ENCODE results near the gene APPL1. TPM values are rescaled to one million over a fixed set of nuclear protein-coding genes. Genes with fewer than 3 reads are reported as not detected.

APPL1 gene
- total and polyA plus RNA-seq, 2 of the 8 experiments (the other 6 are each of a cell fraction or from before 2014, with no cell fraction given): 9.4 to 34.4 TPM

DNA sequence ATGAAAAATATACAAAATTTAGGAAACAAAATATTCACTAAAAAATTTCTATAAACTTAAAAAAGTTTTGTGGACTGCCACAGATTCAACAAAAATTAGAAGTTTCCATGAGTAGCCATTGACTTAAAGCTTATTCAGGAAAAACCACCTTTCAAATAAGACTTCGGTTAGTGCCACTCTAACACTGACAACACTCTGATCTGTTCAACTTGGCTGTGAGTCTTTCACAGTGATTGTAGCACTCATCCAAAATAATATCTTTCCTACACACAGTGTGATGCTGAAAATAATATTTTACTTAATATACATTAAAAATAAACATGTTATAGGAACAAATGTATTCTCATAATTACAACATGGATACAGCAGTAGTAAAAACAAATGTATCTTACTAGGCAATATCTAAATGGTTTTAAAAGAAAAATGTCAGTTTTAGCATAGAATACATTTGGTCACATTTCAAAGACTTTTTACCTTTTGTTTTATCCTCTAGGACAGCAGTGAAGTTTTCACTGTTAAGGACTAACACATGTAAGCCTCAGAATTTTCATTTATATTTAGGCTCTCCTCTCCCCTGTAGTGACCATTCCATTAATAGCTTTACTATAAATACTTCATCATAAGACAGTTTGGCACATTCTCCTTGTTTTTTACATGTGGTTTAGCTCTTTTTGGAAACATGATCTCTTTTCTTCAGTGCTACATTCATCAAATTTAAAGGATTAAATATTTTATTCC lies 64.8 kb downstream of the APPL1 start, which contains the start of gene ASB14:
TSS of gene ASB14 (minus strand) at position 527 of the 738 bp plus-strand sequence. CDS start 652 bp downstream, outside the sequence.
- WGBS, 2 experiments (ENCODE audit: extremely low coverage in 1 of 2, insufficient coverage in 1 of 2, insufficient read length in 1 of 2, insufficient replicate concordance in 2 of 2, low coverage in 1 of 2, low lambda C conversion rate in 2 of 2, missing lambda C conversion rate in 1 of 2): 95% methylated on average over 1 of the region's 1 CpG; no CpG with 5 or more reads in 1 of the 2 experiments
- no peak for TF ChIP-seq GABPA (IDR thresholded peaks at IDR 0.05; ENCODE audit: borderline replicate concordance, insufficient read depth, low read length)
- TF ChIP-seq TBP (IDR thresholded peaks at IDR 0.05; ENCODE audit: low read depth, low read length): no peak
- no peak for TF ChIP-seq ATF3 (IDR thresholded peaks at IDR 0.05; ENCODE audit: insufficient read depth, low read depth, low read length)
- no peak for TF ChIP-seq EGR1 (IDR thresholded peaks at IDR 0.05; ENCODE audit: borderline replicate concordance, low read depth, low read length)
- no peak for TF ChIP-seq PHF8 (conservative IDR thresholded peaks at IDR 0.05; ENCODE audit: low read depth, low read length)
- no peak for TF ChIP-seq SIN3A (conservative IDR thresholded peaks at IDR 0.05 in 1 of 2, IDR thresholded peaks at IDR 0.05 in 1 of 2; ENCODE audit: low read depth in 1 of 2, low read length in 2 of 2)
- TF ChIP-seq BACH1 (IDR thresholded peaks at IDR 0.05; ENCODE audit: low read length): no peak
- TF ChIP-seq CEBPB (IDR thresholded peaks at IDR 0.05; ENCODE audit: low read depth, low read length): no peak
- TF ChIP-seq SIX5 (IDR thresholded peaks at IDR 0.05; ENCODE audit: low read depth, low read length): no peak
- TF ChIP-seq SAP30 (IDR thresholded peaks at IDR 0.05; ENCODE audit: insufficient read depth, insufficient replicate concordance, low read length): no peak
- no peak for TF ChIP-seq SP2 (IDR thresholded peaks at IDR 0.05; ENCODE audit: low read length)
- TF ChIP-seq SUZ12 (IDR thresholded peaks at IDR 0.05; ENCODE audit: low read length): no peak

More for the DNA sequence above, 64.8 kb downstream of the APPL1 start, which contains the start of gene ASB14:
- Histone ChIP-seq H3K27me3 (replicated peaks in 1 of 4; ENCODE audit: control insufficient read depth in 3 of 4, extremely low read depth in 1 of 4, insufficient read depth in 3 of 4, low read length in 3 of 4) (no peaks in the 10 kb centered on the region), H3K4ac (replicated peaks; ENCODE audit: insufficient read length, low read depth, low read length) (no peak within 1 kb of the TSS), H2BK5ac (ENCODE audit: low read depth, low read length) (no peak within 1 kb of the TSS), H2AK5ac (ENCODE audit: low read depth, low read length) (no peak within 1 kb of the TSS), H3K79me1 (ENCODE audit: low read depth, low read length) (no peaks in the 10 kb centered on the region), H3K27ac (ENCODE audit: low read depth, low read length) (no peak within 1 kb of the TSS), H4K8ac (ENCODE audit: extremely low read depth, insufficient read depth, low read length) (no peak within 1 kb of the TSS), H3K9ac (replicated peaks in 1 of 4; ENCODE audit: extremely low read depth in 1 of 4, low read depth in 3 of 4, low read length in 3 of 4) (peak within 1 kb of the TSS in 1 of 4 experiments; percentile 34; a peak in 1 of 7 replicates), H3K4me3 (ENCODE audit: extremely low read depth in 1 of 4, insufficient read depth in 2 of 4, low read depth in 3 of 4, low read length in 4 of 4) (no peak within 1 kb of the TSS), H2BK15ac (ENCODE audit: low read length) (no peak within 1 kb of the TSS), H3K23me2 (ENCODE audit: low read depth, low read length) (no peaks in the 10 kb centered on the region), H3K9me3 (ENCODE audit: insufficient read depth in 2 of 2, low read depth in 1 of 2, low read length in 1 of 2) (no peaks in the 10 kb centered on the region), H3K79me2 (ENCODE audit: control insufficient read depth in 1 of 2, insufficient read depth in 2 of 2, low read length in 2 of 2) (no peaks in the 10 kb centered on the region), H3K4me1 (replicated peaks in 1 of 4; ENCODE audit: control insufficient read depth in 3 of 4, insufficient read depth in 4 of 4, low read length in 3 of 4) (no peaks in the 10 kb centered on the region), H2BK20ac (ENCODE audit: low read length) (no peak within 1 kb of the TSS), H3K36me3 (ENCODE audit: control insufficient read depth in 2 of 4, insufficient read depth in 4 of 4, low read length in 3 of 4) (no peaks in the 10 kb centered on the region), H2BK12ac (ENCODE audit: low read depth, low read length) (no peak within 1 kb of the TSS), H4K20me1 (replicated peaks in 1 of 2; ENCODE audit: control insufficient read depth in 1 of 2, insufficient read depth in 2 of 2, low read length in 2 of 2) (no peaks in the 10 kb centered on the region), H3K4me2 (ENCODE audit: insufficient read depth in 1 of 2, low read depth in 2 of 2, low read length in 2 of 2) (no peak within 1 kb of the TSS), H2BK120ac (replicated peaks; ENCODE audit: low read depth, low read length) (no peak within 1 kb of the TSS), H3K18ac (ENCODE audit: extremely low read depth, low read length) (no peak within 1 kb of the TSS), H4K91ac (replicated peaks; ENCODE audit: insufficient read length, low read length) (no peak within 1 kb of the TSS), H3K56ac (replicated peaks; ENCODE audit: insufficient read length, low read depth, low read length) (no peak within 1 kb of the TSS), H3K14ac (ENCODE audit: insufficient read length) (no peak within 1 kb of the TSS), H2AFZ (ENCODE audit: low read length) (no peak within 1 kb of the TSS), H4K5ac (ENCODE audit: insufficient read length, low read depth, low read length) (no peak within 1 kb of the TSS), H3K23ac (ENCODE audit: insufficient read length) (no peak within 1 kb of the TSS)
- DNase-seq (ENCODE audit: low read depth in 1 of 2, low spot score in 2 of 2) (no peak), FAIRE-seq (no peak)
- ChIA-PET POLR2A (ENCODE audit: partially characterized antibody) (no interaction called here), CTCF (ENCODE audit: partially characterized antibody) (interaction anchor here (1.2 to 1.3 kb wide), 2 partner anchors 14 to 105 kb away, joined by 3 read pairs; no protein-coding TSS in a partner anchor)

Measured in H1 (cell line).